Measurements from ENCODE around the gene PROX2.

DNA sequence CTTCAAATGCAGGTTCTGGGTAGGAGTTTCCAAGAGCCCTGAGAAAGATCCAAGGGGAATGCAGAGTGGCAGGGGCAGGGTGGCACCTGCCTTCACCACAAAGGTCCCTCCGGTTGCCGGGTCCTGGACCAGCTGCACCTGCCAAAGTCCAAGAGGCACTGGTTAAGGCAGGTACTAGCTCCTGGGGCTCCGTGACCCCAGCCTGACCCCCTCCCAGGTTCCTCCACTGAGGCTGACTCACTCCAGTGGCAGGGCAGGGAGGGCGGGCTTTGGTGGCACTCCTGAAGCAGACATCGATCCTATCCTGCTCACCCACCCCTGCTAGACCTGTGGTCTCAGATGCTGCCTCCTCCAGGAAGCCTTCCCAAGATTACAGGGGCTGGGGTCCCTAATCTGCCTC, 35.8 kb upstream of the PROX2 start:
- TF ChIP-seq, protein P1, sequence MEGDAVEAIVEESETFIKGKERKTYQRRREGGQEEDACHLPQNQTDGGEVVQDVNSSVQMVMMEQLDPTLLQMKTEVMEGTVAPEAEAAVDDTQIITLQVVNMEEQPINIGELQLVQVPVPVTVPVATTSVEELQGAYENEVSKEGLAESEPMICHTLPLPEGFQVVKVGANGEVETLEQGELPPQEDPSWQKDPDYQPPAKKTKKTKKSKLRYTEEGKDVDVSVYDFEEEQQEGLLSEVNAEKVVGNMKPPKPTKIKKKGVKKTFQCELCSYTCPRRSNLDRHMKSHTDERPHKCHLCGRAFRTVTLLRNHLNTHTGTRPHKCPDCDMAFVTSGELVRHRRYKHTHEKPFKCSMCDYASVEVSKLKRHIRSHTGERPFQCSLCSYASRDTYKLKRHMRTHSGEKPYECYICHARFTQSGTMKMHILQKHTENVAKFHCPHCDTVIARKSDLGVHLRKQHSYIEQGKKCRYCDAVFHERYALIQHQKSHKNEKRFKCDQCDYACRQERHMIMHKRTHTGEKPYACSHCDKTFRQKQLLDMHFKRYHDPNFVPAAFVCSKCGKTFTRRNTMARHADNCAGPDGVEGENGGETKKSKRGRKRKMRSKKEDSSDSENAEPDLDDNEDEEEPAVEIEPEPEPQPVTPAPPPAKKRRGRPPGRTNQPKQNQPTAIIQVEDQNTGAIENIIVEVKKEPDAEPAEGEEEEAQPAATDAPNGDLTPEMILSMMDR (conservative IDR thresholded peaks at IDR 0.05) = no peak
- no peak for TF ChIP-seq ZFX (IDR thresholded peaks at IDR 0.05)
